Hepatocyte (in vitro differentiated cells): ENCODE data around the gene POLR2I.

Experiments used
- CTCF ChIP-seq: fragments of 200-600 bp; sonication (generic); IDR thresholded peaks from 2 replicates; pipeline ENCODE4 v1.5.1; 2016; ENCODE audit warnings: antibody characterized with exemption, mild to moderate bottlenecking; ENCODE audit not compliant: poor library complexity
- EZH2 ChIP-seq: fragments of 200-600 bp; sonication (generic); IDR thresholded peaks from 2 replicates; pipeline ENCODE4 v1.6.1; 2016; ENCODE audit warnings: antibody characterized with exemption, mild to moderate bottlenecking, borderline replicate concordance
- EZH2phosphoT487 ChIP-seq: fragments of 200-600 bp; sonication (generic); IDR thresholded peaks from one replicate; pipeline ENCODE4 v1.6.1; 2018; ENCODE audit warnings: antibody characterized with exemption, mild to moderate bottlenecking, low read depth, moderate library complexity; ENCODE audit not compliant: unreplicated experiment, severe bottlenecking

DNA sequence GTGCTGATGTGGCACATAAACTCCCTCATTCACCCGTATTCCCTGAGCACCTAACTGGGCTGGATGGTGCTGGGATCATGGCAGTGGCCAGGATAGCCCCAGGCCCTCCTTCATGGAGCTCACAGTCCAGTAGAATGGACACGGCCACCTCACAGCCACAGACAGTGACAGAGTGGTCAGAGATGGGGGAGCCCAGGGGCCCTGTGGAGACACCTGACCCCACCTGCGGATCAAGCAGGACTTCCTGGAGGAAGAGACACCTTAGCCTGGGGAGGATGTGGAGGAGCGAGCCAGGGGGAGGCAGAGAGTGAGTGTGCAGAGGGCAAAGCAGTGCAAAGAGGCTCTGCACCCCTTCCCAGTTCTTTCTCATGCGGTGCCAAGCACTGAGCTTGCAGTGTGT lies 24.8 kb downstream of the POLR2I start:
- TF ChIP-seq CTCF (no peak), EZH2 (no peak), EZH2phosphoT487 (no peak)
